K562 (cell line): ENCODE results near the gene CRLF1. TPM values are rescaled to one million over a fixed set of nuclear protein-coding genes. Genes with fewer than 3 reads are reported as not detected.

Experiments
- ARID2 ChIP-seq: fragments of 450-650 bp; IDR thresholded peaks from 2 replicates; pipeline ENCODE4 v1.6.1; 2017; ENCODE audit warnings: antibody characterized with exemption, mild to moderate bottlenecking
- ATF7 ChIP-seq: fragments of 450-650 bp; IDR thresholded peaks from 2 replicates; pipeline ENCODE4 v1.7.1; 2014; ENCODE audit warnings: mild to moderate bottlenecking, moderate library complexity
- ELK3 ChIP-seq: fragments of 450-650 bp; formaldehyde crosslinking; IDR thresholded peaks from 2 replicates; pipeline ENCODE4 v1.4.0; 2020; ENCODE audit warnings: mild to moderate bottlenecking
- FOXA1 ChIP-seq: fragments of 450-650 bp; IDR thresholded peaks from 2 replicates; pipeline ENCODE4 v1.6.1; 2016; ENCODE audit warnings: mild to moderate bottlenecking, borderline replicate concordance
- HMBOX1 ChIP-seq: sonication (generic); IDR thresholded peaks from 2 replicates; pipeline ENCODE4 v1.6.1; 2016
- HNRNPL ChIP-seq: fragments of 200-400 bp; formaldehyde crosslinking; IDR thresholded peaks from 2 replicates; pipeline ENCODE4 v1.6.1; 2017; ENCODE audit warnings: low read depth, mild to moderate bottlenecking, low read length
- IFI16 ChIP-seq: fragments of 250-450 bp; sonication (Bioruptor Pico); IDR thresholded peaks from 2 replicates; pipeline ENCODE4 v2.1.2; 2022; ENCODE audit warnings: mild to moderate bottlenecking, inconsistent platforms
- MYC ChIP-seq, 2 experiments: fragments of 250-450 bp in 1 of 2; sonication (Bioruptor Pico) in 1 of 2; IDR thresholded peaks; 2 replicates each; pipeline versions ENCODE4 v1.5.1 to v1.6.1; 2012 to 2021; ENCODE audit warnings: low read depth in 2 of 2, borderline replicate concordance in 1 of 2, improper control_type of control experiment in 1 of 2, low read length in 1 of 2, mild to moderate bottlenecking in 1 of 2, moderate library complexity in 1 of 2
- NCOA4 ChIP-seq: fragments of 450-650 bp; IDR thresholded peaks from 2 replicates; pipeline ENCODE4 v1.6.1; 2018; ENCODE audit warnings: mild to moderate bottlenecking; ENCODE audit not compliant: partially characterized antibody
- NR4A1 ChIP-seq, 2 experiments: fragments of 250-450 bp in 1 of 2; fragments of 450-650 bp in 1 of 2; sonication (Bioruptor Pico) in 1 of 2; IDR thresholded peaks; 2 replicates each; pipeline versions ENCODE4 v1.4.0 to v1.6.1; 2016 to 2020; ENCODE audit warnings: mild to moderate bottlenecking in 2 of 2, missing compliant biosample characterization in 1 of 2, missing genetic modification characterization in 1 of 2, moderate library complexity in 1 of 2
- RBM39 ChIP-seq: fragments of 200-400 bp; formaldehyde crosslinking; optimal IDR thresholded peaks from 2 replicates; pipeline ENCODE3; 2018; ENCODE audit warnings: low read depth, low read length
- SMAD4 ChIP-seq: fragments of 250-450 bp; sonication (Bioruptor Pico); conservative IDR thresholded peaks from 2 replicates; pipeline ENCODE4 v1.8.0; 2021; ENCODE audit warnings: inconsistent platforms, mild to moderate bottlenecking, moderate library complexity
- TRIM24 ChIP-seq, 2 experiments: fragments of 450-650 bp; IDR thresholded peaks; 2 replicates each; pipeline ENCODE4 v1.6.1; 2016
- ZKSCAN3 ChIP-seq: fragments of 250-450 bp; sonication (Bioruptor Pico); IDR thresholded peaks from 2 replicates; pipeline ENCODE4 v1.4.0; 2020
- ZSCAN32 ChIP-seq: fragments of 450-650 bp; formaldehyde crosslinking; IDR thresholded peaks from 2 replicates; pipeline ENCODE4 v1.4.0; 2020; ENCODE audit warnings: mild to moderate bottlenecking, moderate library complexity
- polyA plus RNA-seq, 8 experiments: library from polyadenylated mRNA; depleted of rRNA in 4 of 8; stranded (reverse) in 5 of 8; unstranded in 3 of 8; fragments of >200 nt; fragmentation: Nextera tagmentation in 2 of 8; fragmentation: Illumina TruSeq in 1 of 8; extraction: Ambion mirVana in 2 of 8; extraction: Trizol in 1 of 8; gene quantifications; 2 replicates each; pipeline versions ENCODE4 v1.2.1 to v1.2.3, GENCODE V29; 2011 to 2014; ENCODE audit warnings: inconsistent platforms in 1 of 8, missing spikeins in 1 of 8
- total RNA-seq, 7 experiments: library from RNA; depleted of rRNA in 6 of 7; stranded (reverse); fragments of >200 nt in 6 of 7; fragmentation: Illumina TruSeq in 2 of 7; extraction: Trizol in 2 of 7; gene quantifications; 2 replicates each; pipeline versions ENCODE4 v1.2.1 to v1.2.3, GENCODE V29; 2011 to 2021; ENCODE audit warnings: low replicate concordance in 1 of 7
- TF ChIP-seq, protein P1 (sequence below): IDR thresholded peaks from 3 replicates; pipeline ENCODE4 v1.6.1; 2011; ENCODE audit warnings: borderline replicate concordance, mild to moderate bottlenecking, moderate library complexity; ENCODE audit not compliant: insufficient read length; ENCODE audit errors: extremely low read depth
- TF ChIP-seq, protein P2 (sequence below): sonication (generic); formaldehyde crosslinking; IDR thresholded peaks from 2 replicates; pipeline ENCODE4 v1.8.0; 2022; ENCODE audit warnings: missing genetic modification reagents, mild to moderate bottlenecking, borderline replicate concordance
- TF ChIP-seq, protein P3 (sequence below), 2 experiments: fragments of 450-650 bp; IDR thresholded peaks; 2 replicates each; pipeline ENCODE4 v1.6.1; 2016

The CRLF1 gene
- total and polyA plus RNA-seq, 9 of the 15 experiments (the other 6 are each of a cell fraction or from before 2014, with no cell fraction given): 0.85 to 3.6 (median 1.7) TPM

DNA sequence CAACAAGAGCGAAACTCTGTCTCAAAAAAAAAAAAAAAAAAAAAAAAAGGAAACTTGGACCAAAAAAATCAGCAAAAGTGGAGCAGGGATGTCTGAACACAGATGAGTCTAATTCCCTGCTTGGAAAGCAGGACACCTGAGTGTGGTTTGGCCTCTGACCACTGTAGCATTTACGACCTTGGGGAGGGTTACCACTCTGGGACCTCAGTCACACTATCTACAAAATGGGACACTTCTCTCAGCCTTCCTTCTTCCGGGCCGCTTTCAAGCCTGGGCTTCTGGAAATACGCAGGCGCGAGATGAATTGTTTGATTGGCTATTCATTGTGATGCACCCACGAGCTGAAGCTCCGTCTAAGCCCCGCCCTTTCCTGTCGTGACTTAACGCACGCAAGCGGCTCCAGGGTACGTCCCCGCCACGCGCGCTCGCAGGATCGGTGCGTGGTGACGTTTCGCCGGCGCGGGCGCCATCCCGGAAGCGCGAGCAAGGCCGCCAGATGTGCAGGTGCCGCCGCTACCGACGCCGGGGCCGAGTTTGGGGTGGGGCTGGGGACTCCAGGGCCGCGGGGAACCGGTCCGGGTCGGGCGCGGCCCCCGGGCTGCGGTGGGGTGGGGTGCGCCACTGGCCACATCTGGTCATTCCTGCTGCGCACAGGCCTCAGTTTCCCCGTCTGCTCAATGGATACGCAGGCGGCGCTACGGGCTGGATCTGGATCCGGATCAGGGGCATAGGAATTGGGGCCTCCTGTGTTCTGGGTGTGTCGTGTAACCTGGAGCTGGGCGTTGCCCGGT lies 49.0 kb downstream of the CRLF1 start, which contains the start of gene KXD1 (continued):
- TF ChIP-seq ZKSCAN3 (CRISPR knock-in tag) (no peak), ZSCAN32 (CRISPR knock-in tag) (no peak), MYC (IDR thresholded peaks at IDR 0.05; ENCODE audit: low read depth, low read length) (peak; percentile 93), MYC (CRISPR knock-in tag; IDR thresholded peaks at IDR 0.05; ENCODE audit: borderline replicate concordance, low read depth) (no peak), TRIM24 (IDR thresholded peaks at IDR 0.05) (0 out of 4 replicates have a peak, but pooled peaks of 1 of the 2 experiments have one; percentile 26), FOXA1 (no peak), IFI16 (no peak), SMAD4 (CRISPR knock-in tag) (0 out of 2 replicates have a peak, but pooled peaks have one; percentile 47), NCOA4 (peak; percentile 54), NR4A1 (CRISPR knock-in tag; IDR thresholded peaks at IDR 0.05) (no peak), NR4A1 (tag; IDR thresholded peaks at IDR 0.05) (no peak), HNRNPL (no peak), HMBOX1 (no peak), RBM39 (no peak), ATF7 (peak; percentile 79), ELK3 (CRISPR knock-in tag) (no peak), ARID2 (no peak)
- TF ChIP-seq, protein P1, sequence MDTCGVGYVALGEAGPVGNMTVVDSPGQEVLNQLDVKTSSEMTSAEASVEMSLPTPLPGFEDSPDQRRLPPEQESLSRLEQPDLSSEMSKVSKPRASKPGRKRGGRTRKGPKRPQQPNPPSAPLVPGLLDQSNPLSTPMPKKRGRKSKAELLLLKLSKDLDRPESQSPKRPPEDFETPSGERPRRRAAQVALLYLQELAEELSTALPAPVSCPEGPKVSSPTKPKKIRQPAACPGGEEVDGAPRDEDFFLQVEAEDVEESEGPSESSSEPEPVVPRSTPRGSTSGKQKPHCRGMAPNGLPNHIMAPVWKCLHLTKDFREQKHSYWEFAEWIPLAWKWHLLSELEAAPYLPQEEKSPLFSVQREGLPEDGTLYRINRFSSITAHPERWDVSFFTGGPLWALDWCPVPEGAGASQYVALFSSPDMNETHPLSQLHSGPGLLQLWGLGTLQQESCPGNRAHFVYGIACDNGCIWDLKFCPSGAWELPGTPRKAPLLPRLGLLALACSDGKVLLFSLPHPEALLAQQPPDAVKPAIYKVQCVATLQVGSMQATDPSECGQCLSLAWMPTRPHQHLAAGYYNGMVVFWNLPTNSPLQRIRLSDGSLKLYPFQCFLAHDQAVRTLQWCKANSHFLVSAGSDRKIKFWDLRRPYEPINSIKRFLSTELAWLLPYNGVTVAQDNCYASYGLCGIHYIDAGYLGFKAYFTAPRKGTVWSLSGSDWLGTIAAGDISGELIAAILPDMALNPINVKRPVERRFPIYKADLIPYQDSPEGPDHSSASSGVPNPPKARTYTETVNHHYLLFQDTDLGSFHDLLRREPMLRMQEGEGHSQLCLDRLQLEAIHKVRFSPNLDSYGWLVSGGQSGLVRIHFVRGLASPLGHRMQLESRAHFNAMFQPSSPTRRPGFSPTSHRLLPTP: no peak
- TF ChIP-seq, protein P2, sequence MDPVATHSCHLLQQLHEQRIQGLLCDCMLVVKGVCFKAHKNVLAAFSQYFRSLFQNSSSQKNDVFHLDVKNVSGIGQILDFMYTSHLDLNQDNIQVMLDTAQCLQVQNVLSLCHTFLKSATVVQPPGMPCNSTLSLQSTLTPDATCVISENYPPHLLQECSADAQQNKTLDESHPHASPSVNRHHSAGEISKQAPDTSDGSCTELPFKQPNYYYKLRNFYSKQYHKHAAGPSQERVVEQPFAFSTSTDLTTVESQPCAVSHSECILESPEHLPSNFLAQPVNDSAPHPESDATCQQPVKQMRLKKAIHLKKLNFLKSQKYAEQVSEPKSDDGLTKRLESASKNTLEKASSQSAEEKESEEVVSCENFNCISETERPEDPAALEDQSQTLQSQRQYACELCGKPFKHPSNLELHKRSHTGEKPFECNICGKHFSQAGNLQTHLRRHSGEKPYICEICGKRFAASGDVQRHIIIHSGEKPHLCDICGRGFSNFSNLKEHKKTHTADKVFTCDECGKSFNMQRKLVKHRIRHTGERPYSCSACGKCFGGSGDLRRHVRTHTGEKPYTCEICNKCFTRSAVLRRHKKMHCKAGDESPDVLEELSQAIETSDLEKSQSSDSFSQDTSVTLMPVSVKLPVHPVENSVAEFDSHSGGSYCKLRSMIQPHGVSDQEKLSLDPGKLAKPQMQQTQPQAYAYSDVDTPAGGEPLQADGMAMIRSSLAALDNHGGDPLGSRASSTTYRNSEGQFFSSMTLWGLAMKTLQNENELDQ (CRISPR knock-in tag): no peak
- TF ChIP-seq, protein P3, sequence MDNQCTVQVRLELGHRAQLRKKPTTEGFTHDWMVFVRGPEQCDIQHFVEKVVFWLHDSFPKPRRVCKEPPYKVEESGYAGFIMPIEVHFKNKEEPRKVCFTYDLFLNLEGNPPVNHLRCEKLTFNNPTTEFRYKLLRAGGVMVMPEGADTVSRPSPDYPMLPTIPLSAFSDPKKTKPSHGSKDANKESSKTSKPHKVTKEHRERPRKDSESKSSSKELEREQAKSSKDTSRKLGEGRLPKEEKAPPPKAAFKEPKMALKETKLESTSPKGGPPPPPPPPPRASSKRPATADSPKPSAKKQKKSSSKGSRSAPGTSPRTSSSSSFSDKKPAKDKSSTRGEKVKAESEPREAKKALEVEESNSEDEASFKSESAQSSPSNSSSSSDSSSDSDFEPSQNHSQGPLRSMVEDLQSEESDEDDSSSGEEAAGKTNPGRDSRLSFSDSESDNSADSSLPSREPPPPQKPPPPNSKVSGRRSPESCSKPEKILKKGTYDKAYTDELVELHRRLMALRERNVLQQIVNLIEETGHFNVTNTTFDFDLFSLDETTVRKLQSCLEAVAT (IDR thresholded peaks at IDR 0.05): peak in 1 of 2 experiments; percentile 34; a peak in 1 of 4 replicates
